K562 (cell line): ENCODE data around the gene DYNC2I2. TPM values are rescaled to one million over a fixed set of nuclear protein-coding genes. Genes with fewer than 3 reads are reported as not detected.

Experiments
- CBFB ChIP-seq: sonication (generic); formaldehyde crosslinking; IDR thresholded peaks from 2 replicates; pipeline ENCODE4 v1.4.0; 2020; ENCODE audit warnings: mild to moderate bottlenecking, missing genetic modification reagents
- HNRNPH1 ChIP-seq: fragments of 200-400 bp; formaldehyde crosslinking; optimal IDR thresholded peaks from 2 replicates; pipeline ENCODE3; 2017; ENCODE audit warnings: low read depth, mild to moderate bottlenecking, low read length, moderate library complexity
- NCOA1 ChIP-seq: fragments of 450-650 bp; IDR thresholded peaks from 2 replicates; pipeline ENCODE4 v1.6.1; 2016; ENCODE audit warnings: low read depth
- RFX5 ChIP-seq: IDR thresholded peaks from 2 replicates; pipeline ENCODE4 v1.6.1; 2011; ENCODE audit warnings: low read depth, mild to moderate bottlenecking, improper control_type of control experiment, low read length
- ZBTB17 ChIP-seq: fragments of 450-650 bp; formaldehyde crosslinking; IDR thresholded peaks from 2 replicates; pipeline ENCODE4 v1.4.0; 2020; ENCODE audit warnings: mild to moderate bottlenecking
- ZC3H4 ChIP-seq: sonication (generic); formaldehyde crosslinking; IDR thresholded peaks from 2 replicates; pipeline ENCODE4 v1.9.0; 2021; ENCODE audit warnings: missing genetic modification reagents, borderline replicate concordance
- ZNF354B ChIP-seq: fragments of 250-450 bp; sonication (Bioruptor Pico); IDR thresholded peaks from 2 replicates; pipeline ENCODE4 v1.4.0; 2020
- ZNF639 ChIP-seq, 2 experiments: fragments of 200-800 bp in 1 of 2; sonication (Bioruptor generic) in 1 of 2; sonication (generic) in 1 of 2; formaldehyde crosslinking in 1 of 2; IDR thresholded peaks in 1 of 2; conservative IDR thresholded peaks in 1 of 2; 2 replicates each; pipeline versions ENCODE4 v1.5.0 to v1.6.1; 2016 to 2020; ENCODE audit warnings: missing compliant biosample characterization in 1 of 2, missing genetic modification characterization in 1 of 2, missing genetic modification reagents in 1 of 2
- ZNF766 ChIP-seq: fragments of 200-800 bp; sonication (Bioruptor generic); conservative IDR thresholded peaks from 2 replicates; pipeline ENCODE4 v1.6.1; 2016; ENCODE audit warnings: missing genetic modification characterization, missing compliant biosample characterization
- ZZZ3 ChIP-seq: fragments of 450-650 bp; IDR thresholded peaks from 2 replicates; pipeline ENCODE4 v1.6.1; 2016; ENCODE audit warnings: antibody characterized with exemption, mild to moderate bottlenecking, moderate library complexity
- polyA plus RNA-seq, 8 experiments: library from polyadenylated mRNA; depleted of rRNA in 4 of 8; stranded (reverse) in 5 of 8; unstranded in 3 of 8; fragments of >200 nt; fragmentation: Nextera tagmentation in 2 of 8; fragmentation: Illumina TruSeq in 1 of 8; extraction: Ambion mirVana in 2 of 8; extraction: Trizol in 1 of 8; gene quantifications; 2 replicates each; pipeline versions ENCODE4 v1.2.1 to v1.2.3, GENCODE V29; 2011 to 2014; ENCODE audit warnings: inconsistent platforms in 1 of 8, missing spikeins in 1 of 8
- total RNA-seq, 7 experiments: library from RNA; depleted of rRNA in 6 of 7; stranded (reverse); fragments of >200 nt in 6 of 7; fragmentation: Illumina TruSeq in 2 of 7; extraction: Trizol in 2 of 7; gene quantifications; 2 replicates each; pipeline versions ENCODE4 v1.2.1 to v1.2.3, GENCODE V29; 2011 to 2021; ENCODE audit warnings: low replicate concordance in 1 of 7

Gene DYNC2I2
- total and polyA plus RNA-seq, 9 of the 15 experiments (the other 6 are each of a cell fraction or from before 2014, with no cell fraction given), result 1.5 to 249 (median 70.0) TPM

- TF ChIP-seq ZBTB17, result peak; percentile 97
- 0 out of 2 replicates have a peak, but pooled peaks have one; percentile 23 for TF ChIP-seq CBFB
- TF ChIP-seq ZNF639 (CRISPR knock-in tag; conservative IDR thresholded peaks at IDR 0.05 in 1 of 2, IDR thresholded peaks at IDR 0.05 in 1 of 2), result peak in 1 of 2 experiments; percentile 96; a peak in 2 of 4 replicates
- TF ChIP-seq NCOA1, result peak; percentile 57; the same call in 1 of the 2 replicates
- TF ChIP-seq ZC3H4 (CRISPR knock-in tag), result no peak
- no peak for TF ChIP-seq ZZZ3
- TF ChIP-seq ZNF354B (CRISPR knock-in tag), result peak; percentile 66; the same call in 1 of the 2 replicates
- peak; percentile 98 for TF ChIP-seq ZNF766 (CRISPR knock-in tag)
- peak; percentile 25; the same call in 1 of the 2 replicates for TF ChIP-seq RFX5
- no peak for TF ChIP-seq HNRNPH1
- TF ChIP-seq, all 486 proteins: peak for 268
These were observed at the start of gene DYNC2I2 (continued) for GRCh38 chr9:128656416-128657343.
